HEK293T (cell line): Measurements from ENCODE around the gene ZNF484.
"Not testable (repeated sequence)": the region's sequence is repeated elsewhere in the genome, so short reads cannot be mapped to it uniquely, and the experiment has no call there.

Experiments
- CTCF ChIA-PET: fragments of 350-600 bp; formaldehyde crosslinking; extraction: SDS; loops from one replicate; lab custom pipeline; 2021; ENCODE audit warnings: antibody characterized with exemption, inconsistent platforms; lab: Yijun Ruan, JAX
- POLR2A ChIA-PET: fragments of 350-600 bp; formaldehyde crosslinking; extraction: SDS; loops from one replicate; lab custom pipeline; 2020; ENCODE audit warnings: antibody characterized with exemption, inconsistent platforms; lab: Yijun Ruan, JAX
- DNase-seq: peaks from one replicate; pipeline ENCODE4 v3.0.0; 2012; ENCODE audit warnings: mixed read lengths; ENCODE audit errors: extremely low spot score
- ARNT ChIP-seq: fragments of 450-650 bp; IDR thresholded peaks from 2 replicates; pipeline ENCODE4 v1.6.1; 2017; ENCODE audit warnings: mild to moderate bottlenecking
- CTBP1 ChIP-seq: fragments of 450-650 bp; IDR thresholded peaks from 2 replicates; pipeline ENCODE4 v1.6.1; 2016; ENCODE audit warnings: borderline replicate concordance
- ELF4 ChIP-seq: fragments of 450-650 bp; IDR thresholded peaks from 2 replicates; pipeline ENCODE4 v1.6.1; 2017; ENCODE audit warnings: antibody characterized with exemption
- FOXA1 ChIP-seq: fragments of 450-650 bp; IDR thresholded peaks from 2 replicates; pipeline ENCODE4 v1.6.1; 2016; ENCODE audit warnings: mild to moderate bottlenecking
- FOXK2 ChIP-seq: fragments of 450-650 bp; IDR thresholded peaks from 2 replicates; pipeline ENCODE4 v1.6.1; 2016; ENCODE audit warnings: mild to moderate bottlenecking
- FOXM1 ChIP-seq: fragments of 450-650 bp; IDR thresholded peaks from 2 replicates; pipeline ENCODE4 v1.6.1; 2017; ENCODE audit warnings: mild to moderate bottlenecking, borderline replicate concordance
- HDGF ChIP-seq: fragments of 450-650 bp; IDR thresholded peaks from 2 replicates; pipeline ENCODE4 v1.6.1; 2017; ENCODE audit warnings: antibody characterized with exemption, borderline replicate concordance
- L3MBTL2 ChIP-seq: fragments of 450-650 bp; conservative IDR thresholded peaks from 2 replicates; pipeline ENCODE4 v1.6.1; 2016; ENCODE audit warnings: mild to moderate bottlenecking
- LEF1 ChIP-seq: fragments of 450-650 bp; IDR thresholded peaks from 2 replicates; pipeline ENCODE4 v1.6.1; 2017; ENCODE audit warnings: mild to moderate bottlenecking, borderline replicate concordance
- NFRKB ChIP-seq: fragments of 450-650 bp; IDR thresholded peaks from 2 replicates; pipeline ENCODE4 v1.6.1; 2016; ENCODE audit warnings: mild to moderate bottlenecking, moderate library complexity
- SP1 ChIP-seq: fragments of 450-650 bp; IDR thresholded peaks from 2 replicates; pipeline ENCODE4 v1.6.1; 2017
- SUZ12 ChIP-seq: fragments of 450-650 bp; IDR thresholded peaks from 2 replicates; pipeline ENCODE4 v1.6.1; 2016; ENCODE audit warnings: mild to moderate bottlenecking
- TARDBP ChIP-seq: fragments of 450-650 bp; IDR thresholded peaks from 2 replicates; pipeline ENCODE4 v1.6.1; 2016
- ZNF384 ChIP-seq: fragments of 450-650 bp; IDR thresholded peaks from 2 replicates; pipeline ENCODE4 v1.6.1; 2016
- TF ChIP-seq, protein P1 (sequence below): fragments of 450-650 bp; IDR thresholded peaks from 2 replicates; pipeline ENCODE4 v1.6.1; 2016

ZNF484 gene

DNA sequence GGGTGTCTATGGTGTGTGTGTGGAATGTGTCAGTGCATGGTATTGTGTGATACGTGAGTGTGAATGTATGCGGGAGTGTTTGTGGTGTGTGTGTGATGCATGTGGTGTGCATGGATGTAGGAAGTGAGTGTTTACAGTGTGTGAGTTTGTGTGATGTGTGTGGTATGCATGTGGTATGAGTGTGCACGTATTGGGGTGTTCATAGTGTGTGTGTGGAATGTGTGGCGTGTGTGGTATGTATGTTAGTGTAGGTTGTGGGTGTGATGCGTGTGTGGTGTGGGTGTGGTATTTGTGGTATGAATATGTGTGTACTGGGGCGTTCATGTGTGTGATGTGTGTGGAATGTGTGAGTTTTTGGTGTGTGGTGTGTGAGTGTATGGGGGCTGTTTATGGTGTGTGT is 73.1 kb downstream of the ZNF484 start:
- no peak for DNase-seq
- CTCF ChIA-PET = no interaction called here
- POLR2A ChIA-PET = no interaction called here
- TF ChIP-seq, protein P1, sequence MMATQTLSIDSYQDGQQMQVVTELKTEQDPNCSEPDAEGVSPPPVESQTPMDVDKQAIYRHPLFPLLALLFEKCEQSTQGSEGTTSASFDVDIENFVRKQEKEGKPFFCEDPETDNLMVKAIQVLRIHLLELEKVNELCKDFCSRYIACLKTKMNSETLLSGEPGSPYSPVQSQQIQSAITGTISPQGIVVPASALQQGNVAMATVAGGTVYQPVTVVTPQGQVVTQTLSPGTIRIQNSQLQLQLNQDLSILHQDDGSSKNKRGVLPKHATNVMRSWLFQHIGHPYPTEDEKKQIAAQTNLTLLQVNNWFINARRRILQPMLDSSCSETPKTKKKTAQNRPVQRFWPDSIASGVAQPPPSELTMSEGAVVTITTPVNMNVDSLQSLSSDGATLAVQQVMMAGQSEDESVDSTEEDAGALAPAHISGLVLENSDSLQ = no peak
- no peak for TF ChIP-seq ZNF384

DNA sequence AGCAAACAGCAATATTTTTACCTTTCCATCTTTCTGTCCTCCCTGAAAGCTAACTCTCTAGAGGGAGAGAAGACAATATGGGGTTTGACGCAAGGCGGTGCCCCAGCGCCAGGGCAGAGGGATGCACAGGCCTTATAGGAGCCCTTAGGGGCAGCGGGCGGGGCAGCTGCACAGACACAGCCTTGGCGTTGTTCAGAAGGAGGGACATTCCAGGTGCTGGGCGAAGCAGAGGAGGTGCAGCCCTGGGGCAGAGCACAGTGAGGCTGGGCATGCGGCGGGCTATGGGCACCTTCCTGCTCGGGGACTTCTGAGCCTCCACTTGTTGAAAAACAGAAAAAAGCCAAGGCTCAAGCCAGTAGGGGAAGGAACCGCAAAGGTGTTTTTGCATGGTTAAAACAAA is 79.5 kb downstream of the ZNF484 start:
- no peak for TF ChIP-seq ELF4
- TF ChIP-seq, protein P1 = no peak
- no peak for TF ChIP-seq TARDBP
- no peak for TF ChIP-seq SUZ12
- TF ChIP-seq FOXK2 = no peak
- TF ChIP-seq CTBP1 = no peak
- no peak for TF ChIP-seq ZNF384
- no peak for TF ChIP-seq ARNT
- TF ChIP-seq SP1 = no peak
- no peak for TF ChIP-seq LEF1
- TF ChIP-seq L3MBTL2 = no peak
- TF ChIP-seq HDGF = no peak
- CTCF ChIA-PET = no interaction called here
- POLR2A ChIA-PET = no interaction called here
- DNase-seq = no peak

DNA sequence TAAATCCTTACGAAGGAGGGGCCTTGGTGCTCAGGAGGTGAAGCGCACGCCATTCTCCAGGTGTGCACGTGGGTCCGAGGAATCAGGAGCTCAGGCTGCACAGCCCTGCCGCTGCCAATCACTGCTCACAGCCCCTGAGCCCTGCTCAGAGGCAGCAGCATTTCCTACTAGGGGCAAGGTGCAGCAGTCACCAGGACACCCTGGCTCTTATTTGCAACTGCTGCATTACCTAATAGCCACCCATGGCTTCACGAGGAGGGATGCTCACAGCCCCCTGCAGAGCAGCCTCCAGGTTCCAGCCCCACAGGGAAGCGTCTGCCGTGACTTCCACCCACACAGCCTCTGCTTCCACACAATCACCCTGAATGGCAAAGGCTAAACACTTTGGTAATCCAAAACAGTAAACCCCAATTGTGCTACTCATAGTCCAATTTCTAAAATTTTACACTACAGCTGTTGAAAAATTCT is 81.5 kb downstream of the ZNF484 start:
- DNase-seq, CTCF ChIA-PET, POLR2A ChIA-PET: not testable (repeated sequence)

DNA sequence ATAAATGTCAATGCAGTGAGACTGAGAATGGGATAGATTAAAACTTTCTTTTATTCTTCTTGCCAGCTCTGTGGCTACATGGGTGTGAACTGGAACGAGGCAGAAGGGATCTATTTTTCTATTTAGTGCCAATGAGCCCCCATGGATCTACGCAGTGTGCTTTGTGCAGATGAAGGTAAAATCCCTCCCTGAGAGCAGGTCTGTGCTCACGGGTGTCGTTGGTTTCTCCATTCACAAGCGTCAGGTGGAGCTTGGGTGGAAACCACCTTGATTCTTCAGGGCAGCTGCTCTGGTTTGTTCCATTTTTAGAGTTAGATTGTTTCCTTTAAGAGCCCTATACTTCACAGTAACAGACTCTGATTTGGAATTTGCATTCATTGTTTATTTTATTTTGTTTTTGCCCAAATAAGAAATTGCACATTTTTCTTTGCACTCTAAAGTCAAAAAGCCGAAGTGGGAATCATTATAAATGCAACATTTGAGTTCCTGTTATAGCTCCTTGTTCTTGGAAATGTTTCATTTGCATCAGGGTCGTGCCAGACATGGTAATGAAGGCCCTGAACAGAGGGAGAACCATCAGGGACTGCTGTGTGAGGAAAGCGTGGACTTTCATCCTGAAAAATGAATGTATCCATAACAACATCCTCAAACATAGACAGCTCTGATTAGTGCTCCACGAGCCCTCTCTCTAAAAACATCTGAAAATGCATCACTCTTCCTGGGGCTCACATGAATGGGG is 82.1 kb downstream of the ZNF484 start:
- POLR2A ChIA-PET = no interaction called here
- DNase-seq = no peak
- CTCF ChIA-PET = no interaction called here
- TF ChIP-seq HDGF = no peak
- TF ChIP-seq FOXK2 = no peak
- no peak for TF ChIP-seq TARDBP
- no peak for TF ChIP-seq CTBP1
- TF ChIP-seq, protein P1 = no peak
- TF ChIP-seq NFRKB = no peak
- TF ChIP-seq SP1 = no peak
- no peak for TF ChIP-seq ZNF384
- TF ChIP-seq FOXM1 = no peak
- no peak for TF ChIP-seq L3MBTL2
- TF ChIP-seq FOXA1 = no peak
- no peak for TF ChIP-seq LEF1
- TF ChIP-seq SUZ12 = no peak
